C4-2B (cell line): Measurements from ENCODE around the gene SPACA6.

Experiments used
- ZFX ChIP-seq: fragments of 450-650 bp; IDR thresholded peaks from 2 replicates; pipeline ENCODE4 v1.6.1; 2017
- TF ChIP-seq, protein P1 (sequence below): fragments of 450-650 bp; conservative IDR thresholded peaks from 2 replicates; pipeline ENCODE4 v1.5.1; 2017; ENCODE audit warnings: mild to moderate bottlenecking

GRCh38 chr19:51699170-51699569, 6.0 kb downstream of the SPACA6 start:
- TF ChIP-seq, protein P1, sequence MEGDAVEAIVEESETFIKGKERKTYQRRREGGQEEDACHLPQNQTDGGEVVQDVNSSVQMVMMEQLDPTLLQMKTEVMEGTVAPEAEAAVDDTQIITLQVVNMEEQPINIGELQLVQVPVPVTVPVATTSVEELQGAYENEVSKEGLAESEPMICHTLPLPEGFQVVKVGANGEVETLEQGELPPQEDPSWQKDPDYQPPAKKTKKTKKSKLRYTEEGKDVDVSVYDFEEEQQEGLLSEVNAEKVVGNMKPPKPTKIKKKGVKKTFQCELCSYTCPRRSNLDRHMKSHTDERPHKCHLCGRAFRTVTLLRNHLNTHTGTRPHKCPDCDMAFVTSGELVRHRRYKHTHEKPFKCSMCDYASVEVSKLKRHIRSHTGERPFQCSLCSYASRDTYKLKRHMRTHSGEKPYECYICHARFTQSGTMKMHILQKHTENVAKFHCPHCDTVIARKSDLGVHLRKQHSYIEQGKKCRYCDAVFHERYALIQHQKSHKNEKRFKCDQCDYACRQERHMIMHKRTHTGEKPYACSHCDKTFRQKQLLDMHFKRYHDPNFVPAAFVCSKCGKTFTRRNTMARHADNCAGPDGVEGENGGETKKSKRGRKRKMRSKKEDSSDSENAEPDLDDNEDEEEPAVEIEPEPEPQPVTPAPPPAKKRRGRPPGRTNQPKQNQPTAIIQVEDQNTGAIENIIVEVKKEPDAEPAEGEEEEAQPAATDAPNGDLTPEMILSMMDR: no peak
- no peak for TF ChIP-seq ZFX
